ENCODE results near the gene ULBP3.

Gene ULBP3

GRCh38 chr6:150068720-150069648 is at the start of gene ULBP3:
Gene ULBP3, minus strand, starts transcription at chr6:150069121. Its CDS starts 55 bp downstream, at chr6:150069066.
- H3K4me3 ChIP-seq (ENCODE audit: low read length) = peak within 1 kb of the TSS; percentile 59
- no peak for TF ChIP-seq ZNF274 (IDR thresholded peaks at IDR 0.05; ENCODE audit: low read depth, low read length)

- H3K4me3 ChIP-seq (ENCODE audit: low read length) = no peak overlapping the region
These were observed 49.7 kb upstream of the ULBP3 start for GRCh38 chr6:150118627-150119026.

GRCh38 chr6:150118203-150118602 is 49.3 kb upstream of the ULBP3 start:
- TF ChIP-seq ZNF274 (IDR thresholded peaks at IDR 0.05; ENCODE audit: low read depth, low read length) = no peak
- no peak overlapping the region for H3K4me3 ChIP-seq (ENCODE audit: low read length)

More at GRCh38 chr6:150118627-150119026, 49.7 kb upstream of the ULBP3 start:
- TF ChIP-seq ZNF274 (IDR thresholded peaks at IDR 0.05; ENCODE audit: low read depth, low read length) = no peak

GRCh38 chr6:150116200-150116800 is 47.4 kb upstream of the ULBP3 start:
- TF ChIP-seq ZNF274 (IDR thresholded peaks at IDR 0.05; ENCODE audit: low read depth, low read length) = no peak
- H3K4me3 ChIP-seq (ENCODE audit: low read length) = no peak overlapping the region

- TF ChIP-seq ZNF274 (IDR thresholded peaks at IDR 0.05; ENCODE audit: low read depth, low read length) = no peak
- H3K4me3 ChIP-seq (ENCODE audit: low read length) = no peak overlapping the region
These were observed 46.8 kb upstream of the ULBP3 start for GRCh38 chr6:150115769-150116168.

GRCh38 chr6:150112233-150112632 is 43.3 kb upstream of the ULBP3 start:
- no peak for TF ChIP-seq ZNF274 (IDR thresholded peaks at IDR 0.05; ENCODE audit: low read depth, low read length)
- H3K4me3 ChIP-seq (ENCODE audit: low read length) = no peak overlapping the region

- TF ChIP-seq ZNF274 (IDR thresholded peaks at IDR 0.05; ENCODE audit: low read depth, low read length) = no peak
- H3K4me3 ChIP-seq (ENCODE audit: low read length) = no peak overlapping the region
These were observed 33.9 kb upstream of the ULBP3 start for GRCh38 chr6:150102750-150103270.

GRCh38 chr6:150100745-150101144 is 31.8 kb upstream of the ULBP3 start:
- no peak overlapping the region for H3K4me3 ChIP-seq (ENCODE audit: low read length)
- no peak for TF ChIP-seq ZNF274 (IDR thresholded peaks at IDR 0.05; ENCODE audit: low read depth, low read length)

- TF ChIP-seq ZNF274 (IDR thresholded peaks at IDR 0.05; ENCODE audit: low read depth, low read length) = no peak
These were observed 31.0 kb upstream of the ULBP3 start for GRCh38 chr6:150099953-150100352.

GRCh38 chr6:150099546-150099945 is 30.6 kb upstream of the ULBP3 start:
- TF ChIP-seq ZNF274 (IDR thresholded peaks at IDR 0.05; ENCODE audit: low read depth, low read length) = no peak

More at GRCh38 chr6:150099953-150100352, 31.0 kb upstream of the ULBP3 start:
- H3K4me3 ChIP-seq (ENCODE audit: low read length) = no peak overlapping the region

GRCh38 chr6:150098155-150098554 is 29.2 kb upstream of the ULBP3 start:
- TF ChIP-seq ZNF274 (IDR thresholded peaks at IDR 0.05; ENCODE audit: low read depth, low read length) = no peak
- no peak overlapping the region for H3K4me3 ChIP-seq (ENCODE audit: low read length)

More at GRCh38 chr6:150099546-150099945, 30.6 kb upstream of the ULBP3 start:
- H3K4me3 ChIP-seq (ENCODE audit: low read length) = no peak overlapping the region

- no peak for TF ChIP-seq ZNF274 (IDR thresholded peaks at IDR 0.05; ENCODE audit: low read depth, low read length)
- H3K4me3 ChIP-seq (ENCODE audit: low read length) = no peak overlapping the region
These were observed 24.5 kb upstream of the ULBP3 start for GRCh38 chr6:150093397-150093796.

- no peak for TF ChIP-seq ZNF274 (IDR thresholded peaks at IDR 0.05; ENCODE audit: low read depth, low read length)
These were observed 22.6 kb upstream of the ULBP3 start for GRCh38 chr6:150091476-150091875.

GRCh38 chr6:150090328-150090727 is 21.4 kb upstream of the ULBP3 start:
- H3K4me3 ChIP-seq (ENCODE audit: low read length) = no peak overlapping the region
- TF ChIP-seq ZNF274 (IDR thresholded peaks at IDR 0.05; ENCODE audit: low read depth, low read length) = no peak

More at GRCh38 chr6:150091476-150091875, 22.6 kb upstream of the ULBP3 start:
- H3K4me3 ChIP-seq (ENCODE audit: low read length) = no peak overlapping the region

Data from GM08714 (cell line).